ENCODE results near the gene CRTAC1. TPM values are rescaled to one million over a fixed set of nuclear protein-coding genes. Genes with fewer than 3 reads are reported as not detected.

CRTAC1 gene
- polyA plus RNA-seq, 1 donor (not counting 4 experiments of a cell fraction or from before 2014, with no cell fraction given), result not detected

DNA sequence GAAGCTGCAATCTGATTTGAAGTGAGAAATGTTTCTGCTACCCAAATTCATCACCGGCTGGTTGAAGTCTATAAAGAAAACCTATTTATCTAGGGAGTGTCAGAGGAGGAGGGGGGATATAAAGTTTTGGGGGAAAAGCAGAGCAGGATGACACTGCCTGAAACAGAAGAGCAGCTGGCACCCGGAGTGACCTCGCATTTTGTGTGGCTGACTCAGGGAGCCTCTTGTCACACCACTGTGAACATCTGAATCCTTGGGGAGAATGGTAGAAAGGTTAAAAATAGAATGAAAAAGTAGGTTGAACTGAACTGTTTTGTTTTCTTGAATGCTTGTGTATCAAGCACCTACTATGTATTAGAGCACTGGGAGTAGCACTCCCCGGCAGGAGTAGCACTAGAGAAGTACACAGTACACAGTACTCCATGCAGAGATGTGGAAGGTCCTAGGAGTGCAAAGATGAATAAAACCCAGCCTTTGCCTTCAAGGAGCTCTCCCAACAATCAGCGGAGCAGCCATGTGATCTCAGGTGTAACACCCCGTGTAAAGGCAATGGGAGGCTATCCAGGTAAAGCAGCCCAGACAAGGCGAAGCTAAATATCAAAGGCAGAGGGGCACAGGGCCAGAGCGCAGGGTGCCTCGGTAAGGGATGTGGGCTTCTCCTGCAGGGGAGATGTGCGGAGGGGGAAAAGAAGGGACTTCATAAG is 13.5 kb downstream of the CRTAC1 start:
- Histone ChIP-seq H2AFZ (ENCODE audit: control insufficient read depth, low read length) (no peak overlapping the region), H3K9ac (ENCODE audit: control insufficient read depth, extremely low read depth, insufficient read depth, low read length) (no peak overlapping the region), H3K4me3 (ENCODE audit: control insufficient read depth in 2 of 3, extremely low read depth in 1 of 3, insufficient read depth in 2 of 3, low read depth in 1 of 3, low read length in 3 of 3) (no peak overlapping the region), H3K9me1 (ENCODE audit: control insufficient read depth, extremely low read depth, insufficient read depth, low read length) (no peaks in the 10 kb centered on the region), H3K4me1 (ENCODE audit: control insufficient read depth, extremely low read depth, insufficient read depth, low read length) (no peaks in the 10 kb centered on the region), H4K20me1 (ENCODE audit: control insufficient read depth, extremely low read depth, insufficient read depth, low read length) (no peaks in the 10 kb centered on the region), H3K79me2 (ENCODE audit: control insufficient read depth, insufficient read depth, low read length) (no peaks in the 10 kb centered on the region), H3K4me2 (ENCODE audit: control insufficient read depth, extremely low read depth, insufficient read depth, low read depth, low read length) (no peak overlapping the region), H3K9me3 (ENCODE audit: control insufficient read depth, low read depth, low read length) (no peaks in the 10 kb centered on the region), H3K27me3 (ENCODE audit: control insufficient read depth, extremely low read depth, insufficient read depth, low read length) (no peaks in the 10 kb centered on the region), H3K36me3 (ENCODE audit: control insufficient read depth in 2 of 2, extremely low read depth in 1 of 2, insufficient read depth in 2 of 2, low read length in 2 of 2) (no peaks in the 10 kb centered on the region), H3K27ac (ENCODE audit: control insufficient read depth, insufficient read depth, low read length) (no peak overlapping the region)
- DNase-seq (ENCODE audit: low read depth, low spot score) (no peak), FAIRE-seq (no peak)
- dilution Hi-C loops (cut with MboI; ENCODE audit: extremely low pct_ligation_motif_present, low sequenced_read_pairs), result no loop called here
- TF ChIP-seq EZH2 (IDR thresholded peaks at IDR 0.05; ENCODE audit: low read length), result no peak
- no peak for TF ChIP-seq CTCF (optimal IDR thresholded peaks at IDR 0.05 in 1 of 3, IDR thresholded peaks at IDR 0.05 in 1 of 3, conservative IDR thresholded peaks at IDR 0.05 in 1 of 3; ENCODE audit: extremely low read depth in 1 of 3, insufficient read depth in 2 of 3, low read length in 3 of 3)

DNA sequence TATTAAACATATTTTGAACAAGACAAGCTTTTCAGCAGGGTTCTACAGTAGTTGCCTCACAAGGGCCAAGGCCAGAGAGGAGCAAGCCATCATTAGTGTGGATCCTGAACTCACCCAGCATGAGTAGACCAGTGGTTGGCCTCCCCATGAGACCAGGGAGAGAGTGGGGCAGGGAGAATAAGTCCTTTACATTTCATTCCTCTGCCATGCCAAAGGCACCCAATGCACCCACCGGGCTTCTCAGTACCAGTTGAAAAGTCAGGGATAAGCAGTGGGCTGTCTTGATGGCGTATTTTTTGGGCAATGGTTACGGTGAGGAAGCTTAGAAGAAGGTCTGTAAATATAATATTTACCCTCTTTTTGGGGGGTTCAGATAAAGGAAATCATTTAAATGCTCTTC is 16.6 kb downstream of the CRTAC1 start:
- Histone ChIP-seq H4K20me1 (ENCODE audit: control insufficient read depth, extremely low read depth, insufficient read depth, low read length) (no peaks in the 10 kb centered on the region), H3K9me3 (ENCODE audit: control insufficient read depth, low read depth, low read length) (no peaks in the 10 kb centered on the region), H3K9me1 (ENCODE audit: control insufficient read depth, extremely low read depth, insufficient read depth, low read length) (no peaks in the 10 kb centered on the region), H3K79me2 (ENCODE audit: control insufficient read depth, insufficient read depth, low read length) (no peaks in the 10 kb centered on the region), H3K4me3 (ENCODE audit: control insufficient read depth in 2 of 3, extremely low read depth in 1 of 3, insufficient read depth in 2 of 3, low read depth in 1 of 3, low read length in 3 of 3) (no peak overlapping the region), H3K4me1 (ENCODE audit: control insufficient read depth, extremely low read depth, insufficient read depth, low read length) (no peaks in the 10 kb centered on the region), H3K27me3 (ENCODE audit: control insufficient read depth, extremely low read depth, insufficient read depth, low read length) (no peaks in the 10 kb centered on the region), H3K4me2 (ENCODE audit: control insufficient read depth, extremely low read depth, insufficient read depth, low read depth, low read length) (no peak overlapping the region), H3K36me3 (ENCODE audit: control insufficient read depth in 2 of 2, extremely low read depth in 1 of 2, insufficient read depth in 2 of 2, low read length in 2 of 2) (no peaks in the 10 kb centered on the region), H3K27ac (ENCODE audit: control insufficient read depth, insufficient read depth, low read length) (no peak overlapping the region), H2AFZ (ENCODE audit: control insufficient read depth, low read length) (no peak overlapping the region), H3K9ac (ENCODE audit: control insufficient read depth, extremely low read depth, insufficient read depth, low read length) (no peak overlapping the region)
- DNase-seq (ENCODE audit: low read depth, low spot score) (no peak), FAIRE-seq (no peak)
- TF ChIP-seq EZH2 (IDR thresholded peaks at IDR 0.05; ENCODE audit: low read length) (no peak), CTCF (optimal IDR thresholded peaks at IDR 0.05 in 1 of 3, IDR thresholded peaks at IDR 0.05 in 1 of 3, conservative IDR thresholded peaks at IDR 0.05 in 1 of 3; ENCODE audit: extremely low read depth in 1 of 3, insufficient read depth in 2 of 3, low read length in 3 of 3) (no peak)
- dilution Hi-C loops (cut with MboI; ENCODE audit: extremely low pct_ligation_motif_present, low sequenced_read_pairs), result no loop called here

Measured in keratinocyte (primary cell).